GM12874 (cell line): ENCODE data around the gene DPP6.
A peak's percentile ranks its signal among the peaks of the same experiment; 100 is the strongest.

Experiments used
- CTCF ChIP-seq: IDR thresholded peaks from 2 replicates; pipeline ENCODE4 v1.5.1; 2011; ENCODE audit warnings: low read depth, mild to moderate bottlenecking, control low read depth, low read length, moderate library complexity; ENCODE audit not compliant: insufficient read depth

The DPP6 gene

GRCh38 chr7:154827007-154827406 is 774.8 kb downstream of the DPP6 start:
- no peak for TF ChIP-seq CTCF

- TF ChIP-seq CTCF: peak; percentile 25; the same call in 1 of the 2 replicates
Measured at GRCh38 chr7:154832557-154833138, 780.5 kb downstream of the DPP6 start.

- no peak for TF ChIP-seq CTCF
Measured at GRCh38 chr7:154836021-154836448, 783.8 kb downstream of the DPP6 start.

- TF ChIP-seq CTCF: no peak
Measured at GRCh38 chr7:154837087-154837486, 784.9 kb downstream of the DPP6 start.

GRCh38 chr7:154837622-154838021 is 785.4 kb downstream of the DPP6 start:
- TF ChIP-seq CTCF: no peak

GRCh38 chr7:154840086-154840485 is 787.9 kb downstream of the DPP6 start:
- no peak for TF ChIP-seq CTCF

GRCh38 chr7:154841731-154842331 is 789.6 kb downstream of the DPP6 start:
- TF ChIP-seq CTCF: no peak
